K562 (cell line): ENCODE data around the gene S100G. TPM values are rescaled to one million over a fixed set of nuclear protein-coding genes. Genes with fewer than 3 reads are reported as not detected.

Experiments
- ATAC-seq: fragments of 200-7000 bp; cut with Tn5 transposase; 3 replicates; pipeline ENCODE4 v1.9.1; 2020; ENCODE audit warnings: moderate library complexity
- BruUV-seq: library from RNA; stranded (reverse); fragments of 400-500 nt; replicated peaks from 2 replicates; lab custom pipeline; 2021; lab: Mats Ljungman, UMichigan
- CTCF ChIA-PET: fragments of 300-600 bp; formaldehyde crosslinking; extraction: SDS; loops from one replicate; lab custom pipeline; 2021; ENCODE audit warnings: low intra/inter-chr PET ratio; lab: Yijun Ruan, JAX
- POLR2A ChIA-PET: fragments of 300-600, 350-650 bp; sonication (Branson Sonifier 250); formaldehyde crosslinking; extraction: SDS; loops from one replicate; lab custom pipeline; 2021; ENCODE audit warnings: antibody characterized with exemption, inconsistent platforms; lab: Yijun Ruan, JAX
- DNase-seq, 4 experiments: peaks; one replicate each; pipeline versions ENCODE4 v3.0.0 to v3.0.0-alpha.2; 2011 to 2018; ENCODE audit warnings: low spot score in 3 of 4, mixed read lengths in 3 of 4; ENCODE audit errors: extremely low read depth in 1 of 4
- FAIRE-seq: peaks from 2 replicates; lab custom pipeline; 2011; peaks lifted over from hg19 to GRCh38; lab: Jason Lieb, UNC
- H2AFZ ChIP-seq: 2 replicates; pipeline ENCODE4 v1.6.0; 2011; ENCODE audit warnings: low read depth, low read length, control low read depth, inconsistent platforms
- H3K27ac ChIP-seq: fragments of 200-600 bp; 3 replicates; pipeline ENCODE4 v1.8.0; 2011; ENCODE audit warnings: low read depth, mild to moderate bottlenecking, control low read depth, inconsistent platforms, low read length, moderate library complexity, mixed read lengths; ENCODE audit errors: extremely low read depth
- H3K27me3 ChIP-seq, 2 experiments: fragments of 300-600 bp in 1 of 2; 2 replicates in 1 of 2; 3 replicates in 1 of 2; pipeline versions ENCODE4 v1.6.0 to v1.8.0; 2011; ENCODE audit warnings: inconsistent platforms in 2 of 2, low read length in 2 of 2, mild to moderate bottlenecking in 1 of 2, mixed read lengths in 1 of 2, moderate library complexity in 1 of 2; ENCODE audit not compliant: control insufficient read depth in 2 of 2, insufficient read depth in 2 of 2
- H3K36me3 ChIP-seq: fragments of 300-600 bp; 3 replicates; pipeline ENCODE4 v1.8.0; 2011; ENCODE audit warnings: mild to moderate bottlenecking, low read length, inconsistent platforms; ENCODE audit not compliant: control insufficient read depth, insufficient read depth
- H3K4me1 ChIP-seq, 2 experiments: fragments of 200-600 bp in 1 of 2; replicated peaks in 1 of 2; 2 replicates in 1 of 2; 3 replicates in 1 of 2; pipeline versions ENCODE4 v1.5.1 to v1.8.0; 2011; ENCODE audit warnings: inconsistent platforms in 2 of 2, low read length in 2 of 2, mild to moderate bottlenecking in 1 of 2, mixed read lengths in 1 of 2, moderate library complexity in 1 of 2; ENCODE audit not compliant: control insufficient read depth in 2 of 2, insufficient read depth in 2 of 2
- H3K4me2 ChIP-seq: 2 replicates; pipeline ENCODE4 v1.6.1; 2011; ENCODE audit warnings: low read length, control low read depth, inconsistent platforms, mixed read lengths; ENCODE audit not compliant: insufficient read depth
- H3K4me3 ChIP-seq: fragments of 200-600 bp; sonication (generic), shearing (Covaris generic); 2 replicates; pipeline ENCODE4 v1.5.1; 2016; ENCODE audit warnings: control low read depth, inconsistent platforms
- H3K79me2 ChIP-seq: fragments of 200-600 bp; 3 replicates; pipeline ENCODE4 v1.8.0; 2011; ENCODE audit warnings: low read length, inconsistent platforms; ENCODE audit not compliant: control insufficient read depth, insufficient read depth
- H3K9ac ChIP-seq, 2 experiments: 2 replicates each; pipeline versions ENCODE4 v1.6.0 to v1.6.1; 2011; ENCODE audit warnings: low read depth in 2 of 2, low read length in 2 of 2, control low read depth in 1 of 2, inconsistent platforms in 1 of 2, mild to moderate bottlenecking in 1 of 2, mixed read lengths in 1 of 2; ENCODE audit not compliant: insufficient read depth in 1 of 2
- H3K9me1 ChIP-seq: one replicate; pipeline ENCODE4 v1.6.0; 2011; ENCODE audit warnings: inconsistent platforms, mild to moderate bottlenecking, low read length, moderate library complexity; ENCODE audit not compliant: control insufficient read depth, insufficient read depth
- H3K9me3 ChIP-seq: replicated peaks from 2 replicates; pipeline ENCODE4 v1.5.1; 2011; ENCODE audit warnings: low read depth, low read length, inconsistent platforms; ENCODE audit not compliant: control insufficient read depth, insufficient read depth
- H4K20me1 ChIP-seq: replicated peaks from 2 replicates; pipeline ENCODE4 v1.6.1; 2011; ENCODE audit warnings: low read length, inconsistent platforms, mixed read lengths; ENCODE audit not compliant: control insufficient read depth, insufficient read depth
- CBX1 ChIP-seq: sonication (generic); IDR thresholded peaks from 2 replicates; pipeline ENCODE4 v1.6.1; 2016; ENCODE audit warnings: antibody characterized with exemption, low read depth, mild to moderate bottlenecking
- E2F4 ChIP-seq: sonication (generic); formaldehyde crosslinking; IDR thresholded peaks from 2 replicates; pipeline ENCODE4 v1.8.0; 2022; ENCODE audit warnings: mild to moderate bottlenecking, low read depth, missing genetic modification reagents
- FOXA1 ChIP-seq: fragments of 450-650 bp; IDR thresholded peaks from 2 replicates; pipeline ENCODE4 v1.6.1; 2016; ENCODE audit warnings: mild to moderate bottlenecking, borderline replicate concordance
- GABPB1 ChIP-seq: sonication (generic); formaldehyde crosslinking; IDR thresholded peaks from 2 replicates; pipeline ENCODE4 v1.8.0; 2022; ENCODE audit warnings: mild to moderate bottlenecking, missing genetic modification reagents
- MAFF ChIP-seq: IDR thresholded peaks from 2 replicates; pipeline ENCODE4 v1.6.1; 2012; ENCODE audit warnings: low read length, improper control_type of control experiment
- MYC ChIP-seq, 2 experiments: fragments of 250-450 bp in 1 of 2; sonication (Bioruptor Pico) in 1 of 2; IDR thresholded peaks; 2 replicates each; pipeline versions ENCODE4 v1.5.1 to v1.6.1; 2012 to 2021; ENCODE audit warnings: low read depth in 2 of 2, borderline replicate concordance in 1 of 2, improper control_type of control experiment in 1 of 2, low read length in 1 of 2, mild to moderate bottlenecking in 1 of 2, moderate library complexity in 1 of 2
- NFXL1 ChIP-seq: fragments of 450-650 bp; formaldehyde crosslinking; IDR thresholded peaks from 2 replicates; pipeline ENCODE4 v1.4.0; 2021; ENCODE audit warnings: mild to moderate bottlenecking
- TAF9B ChIP-seq: fragments of 450-650 bp; IDR thresholded peaks from 2 replicates; pipeline ENCODE4 v1.6.1; 2018; ENCODE audit warnings: mild to moderate bottlenecking; ENCODE audit not compliant: partially characterized antibody
- ZBTB2 ChIP-seq: fragments of 450-650 bp; IDR thresholded peaks from 2 replicates; pipeline ENCODE4 v1.6.1; 2016; ENCODE audit warnings: antibody characterized with exemption
- ZFX ChIP-seq: sonication (generic); formaldehyde crosslinking; IDR thresholded peaks from 2 replicates; pipeline ENCODE4 v1.8.0; 2022; ENCODE audit warnings: mild to moderate bottlenecking, missing genetic modification reagents, moderate library complexity
- ZNF121 ChIP-seq: sonication (generic); formaldehyde crosslinking; conservative IDR thresholded peaks from 2 replicates; pipeline ENCODE4 v1.8.0; 2022; ENCODE audit warnings: missing genetic modification reagents
- ZNF146 ChIP-seq: IDR thresholded peaks from one replicate; pipeline ENCODE4 v1.6.1; 2018; ENCODE audit warnings: missing compliant biosample characterization; ENCODE audit not compliant: unreplicated experiment
- ZNF324 ChIP-seq: fragments of 250-450 bp; sonication (Bioruptor Pico); IDR thresholded peaks from 2 replicates; pipeline ENCODE4 v1.4.0; 2020; ENCODE audit warnings: mild to moderate bottlenecking
- ZNF41 ChIP-seq: fragments of 250-450 bp; sonication (Bioruptor Pico); conservative IDR thresholded peaks from 2 replicates; pipeline ENCODE4 v1.4.0; 2020; ENCODE audit warnings: mild to moderate bottlenecking
- ZNF668 ChIP-seq: fragments of 250-450 bp; sonication (Bioruptor Pico); IDR thresholded peaks from 2 replicates; pipeline ENCODE4 v1.8.0; 2022; ENCODE audit warnings: mild to moderate bottlenecking, inconsistent platforms
- ZNF778 ChIP-seq: fragments of 450-650 bp; formaldehyde crosslinking; IDR thresholded peaks from 2 replicates; pipeline ENCODE4 v1.4.0; 2020; ENCODE audit warnings: mild to moderate bottlenecking, moderate library complexity
- WGBS: fragments of 100-300 bp; shearing (Covaris generic); methylation state at CpG from one replicate; pipeline ENCODE4 v1.1.6; 2016; ENCODE audit warnings: low coverage, mixed read lengths; ENCODE audit not compliant: insufficient coverage; ENCODE audit errors: missing lambda C conversion rate; 5-methylcytosine and 5-hydroxymethylcytosine counted together
- in situ Hi-C: fragments of 300-500 bp; cut with MboI; formaldehyde crosslinking; loops from 4 replicates; pipeline ENCODE4 v1.15.0; 2018; ENCODE audit warnings: inconsistent platforms, mixed read lengths
- intact Hi-C: fragments of 100-400 bp; cut with micrococcal nuclease; formaldehyde crosslinking; loops from 2 replicates; pipeline ENCODE4 v1.14.2; 2022
- polyA plus RNA-seq, 8 experiments: library from polyadenylated mRNA; depleted of rRNA in 4 of 8; stranded (reverse) in 5 of 8; unstranded in 3 of 8; fragments of >200 nt; fragmentation: Nextera tagmentation in 2 of 8; fragmentation: Illumina TruSeq in 1 of 8; extraction: Ambion mirVana in 2 of 8; extraction: Trizol in 1 of 8; gene quantifications; 2 replicates each; pipeline versions ENCODE4 v1.2.1 to v1.2.3, GENCODE V29; 2011 to 2014; ENCODE audit warnings: inconsistent platforms in 1 of 8, missing spikeins in 1 of 8
- total RNA-seq, 7 experiments: library from RNA; depleted of rRNA in 6 of 7; stranded (reverse); fragments of >200 nt in 6 of 7; fragmentation: Illumina TruSeq in 2 of 7; extraction: Trizol in 2 of 7; gene quantifications; 2 replicates each; pipeline versions ENCODE4 v1.2.1 to v1.2.3, GENCODE V29; 2011 to 2021; ENCODE audit warnings: low replicate concordance in 1 of 7

S100G gene
- total and polyA plus RNA-seq, 9 of the 15 experiments (the other 6 are each of a cell fraction or from before 2014, with no cell fraction given): not detected

GRCh38 chrX:16662402-16662801 is 12.4 kb downstream of the S100G start:
- Histone ChIP-seq H3K4me2 (no peak overlapping the region), H3K36me3 (peaks cover 20% of the 10 kb centered on the region; the same call in 2 of the 3 replicates), H3K27ac (no peak overlapping the region), H3K4me1 (no peaks in the 10 kb centered on the region), H3K79me2 (no peaks in the 10 kb centered on the region), H2AFZ (no peak overlapping the region), H3K9ac (no peak overlapping the region), H4K20me1 (no peaks in the 10 kb centered on the region), H3K9me3 (no peaks in the 10 kb centered on the region), H3K4me3 (no peak overlapping the region), H3K27me3 (no peaks in the 10 kb centered on the region), H3K9me1 (no peaks in the 10 kb centered on the region)
- intact Hi-C loops (no loop called here), in situ Hi-C loops (loop anchor here (25.0 kb wide), 1 partner anchor 400 kb away; no protein-coding TSS in a partner anchor)
- BruUV-seq: no TSS peak
- no peak for FAIRE-seq
- DNase-seq: no peak
- ATAC-seq: no peak
- TF ChIP-seq FOXA1 (no peak), CBX1 (no peak)
- ChIA-PET POLR2A (no interaction called here), CTCF (no interaction called here)
- WGBS: 58% methylated on average over 2 of the region's 2 CpGs

GRCh38 chrX:16664074-16664473 is 14.1 kb downstream of the S100G start:
- no TSS peak for BruUV-seq
- ChIA-PET CTCF (interaction anchor here (0.7 kb wide), 1 partner anchor 231 kb away, joined by 3 read pairs; no protein-coding TSS in a partner anchor), POLR2A (no interaction called here)
- no peak for TF ChIP-seq ZBTB2
- TF ChIP-seq ZNF778 (CRISPR knock-in tag): no peak
- no peak for TF ChIP-seq MYC (IDR thresholded peaks at IDR 0.05; ENCODE audit: low read depth, low read length)
- TF ChIP-seq MYC (CRISPR knock-in tag; IDR thresholded peaks at IDR 0.05; ENCODE audit: borderline replicate concordance, low read depth): no peak
- no peak for TF ChIP-seq ZNF668 (CRISPR knock-in tag)
- TF ChIP-seq E2F4 (CRISPR knock-in tag): no peak
- TF ChIP-seq MAFF: no peak
- no peak for TF ChIP-seq GABPB1 (CRISPR knock-in tag)
- no peak for TF ChIP-seq NFXL1 (CRISPR knock-in tag)
- TF ChIP-seq ZNF146 (CRISPR knock-in tag): no peak
- no peak for TF ChIP-seq ZFX (CRISPR knock-in tag)
- no peak for TF ChIP-seq ZNF41 (CRISPR knock-in tag)
- TF ChIP-seq TAF9B: no peak
- no peak for TF ChIP-seq ZNF324
- no peak for TF ChIP-seq ZNF121 (CRISPR knock-in tag)

More at GRCh38 chrX:16664074-16664473, 14.1 kb downstream of the S100G start:
- H3K4me1 ChIP-seq: no peaks in the 10 kb centered on the region
- no peaks in the 10 kb centered on the region for H3K79me2 ChIP-seq
- H3K9me1 ChIP-seq: no peaks in the 10 kb centered on the region
- H3K9ac ChIP-seq: no peak overlapping the region
- H3K27ac ChIP-seq: no peak overlapping the region
- H2AFZ ChIP-seq: no peak overlapping the region
- no peak overlapping the region for H3K4me3 ChIP-seq
- DNase-seq (no peak), FAIRE-seq (no peak), ATAC-seq (no peak)
- in situ Hi-C loops (loop anchor here (25.0 kb wide), 1 partner anchor 402 kb away; no protein-coding TSS in a partner anchor), intact Hi-C loops (no loop called here)
- peaks cover 23% of the 10 kb centered on the region; the same call in 2 of the 3 replicates for H3K36me3 ChIP-seq
- H3K27me3 ChIP-seq: no peaks in the 10 kb centered on the region
- 85% methylated on average over 5 of the region's 5 CpGs for WGBS
- H4K20me1 ChIP-seq: no peaks in the 10 kb centered on the region
- H3K9me3 ChIP-seq: no peaks in the 10 kb centered on the region
- no peak overlapping the region for H3K4me2 ChIP-seq
